H1 (cell line): ENCODE data around the gene DEFB123. TPM values are rescaled to one million over a fixed set of nuclear protein-coding genes. Genes with fewer than 3 reads are reported as not detected.
"Not testable (repeated sequence)": the region's sequence is repeated elsewhere in the genome, so short reads cannot be mapped to it uniquely, and the experiment has no call there.

ENCODE experiments used
- CTCF ChIA-PET: fragments of 300-600 bp; sonication (Branson Sonifier 250); formaldehyde crosslinking; loops from one replicate; lab custom pipeline; 2021; ENCODE audit not compliant: partially characterized antibody; lab: Charles Lee
- POLR2A ChIA-PET: fragments of 300-600 bp; sonication (Branson Sonifier 250); formaldehyde crosslinking; loops from one replicate; lab custom pipeline; 2021; ENCODE audit warnings: inconsistent platforms; ENCODE audit not compliant: partially characterized antibody; lab: Charles Lee
- DNase-seq, 2 experiments: peaks; one replicate each; pipeline versions ENCODE4 v3.0.0 to v3.0.0-alpha.2; 2010 to 2022; ENCODE audit warnings: low spot score in 2 of 2, low read depth in 1 of 2, mixed read lengths in 1 of 2
- FAIRE-seq: peaks from 2 replicates; lab custom pipeline; 2011; peaks lifted over from hg19 to GRCh38; lab: Jason Lieb, UNC
- H2AFZ ChIP-seq: 2 replicates; pipeline ENCODE4 v1.8.1; 2012; ENCODE audit warnings: low read length, inconsistent platforms
- H2AK5ac ChIP-seq: 2 replicates; pipeline ENCODE4 v1.6.1; 2013; ENCODE audit warnings: low read depth, low read length
- H2BK120ac ChIP-seq: replicated peaks from 2 replicates; pipeline ENCODE3; 2013; ENCODE audit warnings: low read depth, low read length, inconsistent platforms
- H2BK12ac ChIP-seq: 2 replicates; pipeline ENCODE4 v1.6.1; 2013; ENCODE audit warnings: low read depth, low read length
- H2BK15ac ChIP-seq: 2 replicates; pipeline ENCODE4 v1.6.1; 2013; ENCODE audit warnings: low read length
- H2BK20ac ChIP-seq: 2 replicates; pipeline ENCODE4 v1.6.1; 2013; ENCODE audit warnings: low read length
- H2BK5ac ChIP-seq: 2 replicates; pipeline ENCODE4 v1.6.1; 2013; ENCODE audit warnings: low read depth, low read length
- H3K14ac ChIP-seq: 2 replicates; pipeline ENCODE4 v1.6.1; 2013; ENCODE audit warnings: inconsistent platforms; ENCODE audit not compliant: insufficient read length
- H3K18ac ChIP-seq: 2 replicates; pipeline ENCODE4 v1.6.1; 2013; ENCODE audit warnings: low read length; ENCODE audit errors: extremely low read depth
- H3K23ac ChIP-seq: 2 replicates; pipeline ENCODE4 v1.6.1; 2013; ENCODE audit warnings: inconsistent platforms; ENCODE audit not compliant: insufficient read length
- H3K23me2 ChIP-seq: 2 replicates; pipeline ENCODE4 v1.6.1; 2013; ENCODE audit warnings: low read depth, low read length
- H3K27ac ChIP-seq: 2 replicates; pipeline ENCODE4 v1.6.1; 2011; ENCODE audit warnings: low read depth, low read length, inconsistent platforms
- H3K27me3 ChIP-seq, 4 experiments: replicated peaks in 1 of 4; 1 replicate in 1 of 4; 2 replicates in 3 of 4; pipeline versions ENCODE4 v1.6.1 to v1.8.1; 2011 to 2013; ENCODE audit warnings: low read length in 3 of 4, mild to moderate bottlenecking in 3 of 4, inconsistent platforms in 2 of 4, mixed read lengths in 2 of 4, moderate library complexity in 1 of 4; ENCODE audit not compliant: control insufficient read depth in 3 of 4, insufficient read depth in 3 of 4; ENCODE audit errors: extremely low read depth in 1 of 4
- H3K36me3 ChIP-seq, 4 experiments: 2 replicates each; pipeline versions ENCODE4 v1.6.1 to v1.8.1; 2011 to 2013; ENCODE audit warnings: mild to moderate bottlenecking in 4 of 4, low read length in 3 of 4, moderate library complexity in 2 of 4, control low read depth in 1 of 4, inconsistent platforms in 1 of 4; ENCODE audit not compliant: insufficient read depth in 4 of 4, control insufficient read depth in 2 of 4
- H3K4ac ChIP-seq: replicated peaks from 2 replicates; pipeline ENCODE3; 2013; ENCODE audit warnings: low read length, low read depth, mixed read lengths, inconsistent platforms; ENCODE audit not compliant: insufficient read length
- H3K4me1 ChIP-seq, 4 experiments: replicated peaks in 1 of 4; 1 replicate in 1 of 4; 2 replicates in 3 of 4; pipeline versions ENCODE4 v1.6.1 to v1.8.1; 2011 to 2013; ENCODE audit warnings: low read length in 3 of 4, inconsistent platforms in 2 of 4, mixed read lengths in 1 of 4; ENCODE audit not compliant: insufficient read depth in 4 of 4, control insufficient read depth in 3 of 4
- H3K4me2 ChIP-seq, 2 experiments: 2 replicates each; pipeline versions ENCODE4 v1.6.1 to v1.8.1; 2011 to 2013; ENCODE audit warnings: low read depth in 2 of 2, low read length in 2 of 2, control low read depth in 1 of 2, inconsistent platforms in 1 of 2, mild to moderate bottlenecking in 1 of 2; ENCODE audit not compliant: insufficient read depth in 1 of 2
- H3K4me3 ChIP-seq, 4 experiments: fragments of 200-600, 300-600 bp in 1 of 4; sonication (generic), shearing (Covaris generic), sonication (Bioruptor Twin) in 1 of 4; 2 replicates each; pipeline versions ENCODE4 v1.5.1 to v1.8.1; 2011 to 2016; ENCODE audit warnings: low read length in 4 of 4, low read depth in 3 of 4, control low read depth in 2 of 4, inconsistent platforms in 2 of 4, mild to moderate bottlenecking in 2 of 4, mixed read lengths in 1 of 4, moderate library complexity in 1 of 4; ENCODE audit not compliant: insufficient read depth in 2 of 4; ENCODE audit errors: extremely low read depth in 1 of 4
- H3K56ac ChIP-seq: replicated peaks from 2 replicates; pipeline ENCODE3; 2013; ENCODE audit warnings: low read depth, mild to moderate bottlenecking, mixed read lengths, low read length, inconsistent platforms; ENCODE audit not compliant: insufficient read length
- H3K79me1 ChIP-seq: 2 replicates; pipeline ENCODE4 v1.6.1; 2013; ENCODE audit warnings: low read depth, low read length, control low read depth
- H3K79me2 ChIP-seq, 2 experiments: 2 replicates each; pipeline versions ENCODE4 v1.6.1 to v1.8.1; 2012 to 2013; ENCODE audit warnings: low read length in 2 of 2, mild to moderate bottlenecking in 2 of 2, inconsistent platforms in 1 of 2; ENCODE audit not compliant: insufficient read depth in 2 of 2, control insufficient read depth in 1 of 2
- H3K9ac ChIP-seq, 4 experiments: replicated peaks in 1 of 4; 1 replicate in 1 of 4; 2 replicates in 3 of 4; pipeline versions ENCODE4 v1.6.1 to v1.8.1; 2011 to 2013; ENCODE audit warnings: low read depth in 3 of 4, low read length in 3 of 4, control low read depth in 2 of 4, mild to moderate bottlenecking in 2 of 4, moderate library complexity in 2 of 4, inconsistent platforms in 1 of 4; ENCODE audit errors: extremely low read depth in 1 of 4
- H3K9me3 ChIP-seq, 2 experiments: 2 replicates each; pipeline versions ENCODE4 v1.6.1 to v1.8.1; 2012 to 2013; ENCODE audit warnings: mild to moderate bottlenecking in 2 of 2, moderate library complexity in 2 of 2, control low read depth in 1 of 2, inconsistent platforms in 1 of 2, low read depth in 1 of 2, low read length in 1 of 2, mixed read lengths in 1 of 2; ENCODE audit not compliant: insufficient read depth in 2 of 2
- H4K20me1 ChIP-seq, 2 experiments: replicated peaks in 1 of 2; 2 replicates each; pipeline versions ENCODE3 to v1.8.1; 2011 to 2013; ENCODE audit warnings: inconsistent platforms in 2 of 2, low read length in 2 of 2, mild to moderate bottlenecking in 1 of 2; ENCODE audit not compliant: insufficient read depth in 2 of 2, control insufficient read depth in 1 of 2
- H4K5ac ChIP-seq: 2 replicates; pipeline ENCODE4 v1.6.1; 2013; ENCODE audit warnings: low read length, low read depth, mixed read lengths, inconsistent platforms; ENCODE audit not compliant: insufficient read length
- H4K8ac ChIP-seq: 2 replicates; pipeline ENCODE4 v1.8.0; 2013; ENCODE audit warnings: mild to moderate bottlenecking, moderate library complexity, low read length, inconsistent platforms; ENCODE audit not compliant: insufficient read depth; ENCODE audit errors: extremely low read depth
- H4K91ac ChIP-seq: replicated peaks from 2 replicates; pipeline ENCODE3; 2013; ENCODE audit warnings: low read length, mixed read lengths, inconsistent platforms; ENCODE audit not compliant: insufficient read length
- GABPA ChIP-seq: IDR thresholded peaks from 2 replicates; pipeline ENCODE4 v1.6.1; 2011; ENCODE audit warnings: mild to moderate bottlenecking, low read length, moderate library complexity, borderline replicate concordance; ENCODE audit not compliant: insufficient read depth
- WGBS, 2 experiments: shearing (Covaris generic) in 1 of 2; methylation state at CpG; one replicate each; pipeline versions ENCODE4 v1.1.6 to v1.1.7; 2013 to 2015; ENCODE audit warnings: low lambda C conversion rate in 2 of 2, mixed read lengths in 2 of 2, inconsistent platforms in 1 of 2, low coverage in 1 of 2, missing lambda C conversion rate in 1 of 2; ENCODE audit not compliant: insufficient replicate concordance in 2 of 2, insufficient coverage in 1 of 2, insufficient read length in 1 of 2; ENCODE audit errors: extremely low coverage in 1 of 2, missing lambda C conversion rate in 1 of 2; 5-methylcytosine and 5-hydroxymethylcytosine counted together
- polyA plus RNA-seq, 7 experiments: library from polyadenylated mRNA; depleted of rRNA in 3 of 7; stranded (reverse) in 5 of 7; unstranded in 2 of 7; fragments of >200 nt in 5 of 7; fragments of 200-250 nt in 2 of 7; gene quantifications; 1 replicate in 5 of 7; 2 replicates in 1 of 7; 4 replicates in 1 of 7; pipeline versions ENCODE4 v1.2.1 to v1.2.3, GENCODE V29; 2011 to 2013; ENCODE audit warnings: missing spikeins in 2 of 7, mixed read lengths in 2 of 7
- total RNA-seq: library from RNA; stranded (reverse); fragmentation: NEBNext Ultra II Directional; extraction: Animal tissue kit (Norgen Biotek cat#: 25700); gene quantifications from 2 replicates; pipeline ENCODE4 v1.2.1, GENCODE V29; 2021

DEFB123 gene
- total and polyA plus RNA-seq, 2 of the 8 experiments (the other 6 are each of a cell fraction or from before 2014, with no cell fraction given) = not detected

- no peak for TF ChIP-seq GABPA
- TF ChIP-seq, all 59 proteins: peak for 0
These were observed 13.9 kb downstream of the DEFB123 start (continued) for GRCh38 chr20:31454361-31454760.

- H3K23ac ChIP-seq, H3K14ac ChIP-seq, H3K4ac ChIP-seq, H2BK5ac ChIP-seq, H3K79me2 ChIP-seq, H2AFZ ChIP-seq, FAIRE-seq, H3K27me3 ChIP-seq, H4K91ac ChIP-seq, H3K4me1 ChIP-seq, H2BK20ac ChIP-seq, H3K4me2 ChIP-seq, H3K23me2 ChIP-seq, H2AK5ac ChIP-seq, H3K27ac ChIP-seq, H3K18ac ChIP-seq, CTCF ChIA-PET, H4K5ac ChIP-seq, H3K9ac ChIP-seq, H3K4me3 ChIP-seq, H4K8ac ChIP-seq, H2BK15ac ChIP-seq, H3K56ac ChIP-seq, H2BK120ac ChIP-seq, H3K36me3 ChIP-seq, H4K20me1 ChIP-seq, H2BK12ac ChIP-seq, H3K79me1 ChIP-seq, POLR2A ChIA-PET, DNase-seq: not testable (repeated sequence)
- H3K9me3 ChIP-seq = peaks cover 46 to 63% of the 10 kb centered on the region in 2 experiments
- no CpG with 5 or more reads among the region's 33 CpGs for WGBS, 2 experiments
These were observed 30.5 kb downstream of the DEFB123 start for GRCh38 chr20:31470946-31471345.
